ENCODE results near the gene RBM33. TPM values are rescaled to one million over a fixed set of nuclear protein-coding genes. Genes with fewer than 3 reads are reported as not detected.

Gene RBM33
- total and polyA plus RNA-seq, 2 of the 4 experiments (the other 2 are of a cell fraction) = 7.3 to 10.8 TPM

DNA sequence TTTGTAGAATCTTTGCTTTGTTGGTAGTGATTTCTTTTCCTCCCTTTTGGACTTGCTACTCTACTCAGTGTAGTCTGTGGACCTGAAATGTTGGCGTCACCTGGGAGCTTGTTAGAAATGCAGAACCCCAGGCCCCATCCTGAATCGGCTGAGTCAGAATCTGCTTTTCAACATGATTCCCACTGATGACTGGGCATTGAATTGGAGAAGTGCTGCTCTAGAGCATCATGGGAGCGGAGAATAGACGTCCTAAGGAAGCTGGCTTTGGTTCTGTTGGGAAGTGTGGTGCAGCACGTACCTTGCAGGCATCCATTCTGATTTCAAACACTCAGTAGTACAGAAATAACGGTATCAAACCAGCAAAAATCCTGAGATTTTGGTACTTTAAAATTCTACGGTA, 54.7 kb downstream of the RBM33 start:
- Histone ChIP-seq H3K4me2 (ENCODE audit: low read depth, low read length) (no peak overlapping the region), H3K4ac (ENCODE audit: low read depth, low read length) (no peak overlapping the region), H3K18ac (ENCODE audit: low read depth, low read length) (no peak overlapping the region), H3K14ac (replicated peaks; ENCODE audit: low read depth, low read length) (no peak overlapping the region), H4K8ac (ENCODE audit: low read depth in 2 of 2, low read length in 2 of 2) (no peak overlapping the region), H2BK15ac (ENCODE audit: low read depth, low read length) (no peak overlapping the region), H3K79me1 (ENCODE audit: low read depth in 1 of 2, low read length in 2 of 2) (peaks cover 29 to 44% of the 10 kb centered on the region in 2 experiments), H3K9ac (ENCODE audit: low read depth, low read length) (no peak overlapping the region), H2BK20ac (ENCODE audit: low read depth, low read length) (no peak overlapping the region), H3K23ac (ENCODE audit: low read depth, low read length) (no peak overlapping the region), H4K5ac (ENCODE audit: low read depth, low read length) (no peak overlapping the region), H4K20me1 (ENCODE audit: insufficient read depth, low read length) (peaks cover 32% of the 10 kb centered on the region), H2AK9ac (replicated peaks; ENCODE audit: low read depth, low read length, poor library complexity) (no peak overlapping the region), H4K91ac (ENCODE audit: insufficient read depth, low read depth, low read length) (no peak overlapping the region), H2BK120ac (ENCODE audit: low read depth, low read length) (no peak overlapping the region), H3K4me1 (ENCODE audit: control insufficient read depth, insufficient read depth, low read length) (peaks cover 4% of the 10 kb centered on the region), H2BK5ac (ENCODE audit: low read depth, low read length, poor library complexity, severe bottlenecking) (no peak overlapping the region), H3K9me1 (ENCODE audit: insufficient read depth, low read length) (peaks cover 10% of the 10 kb centered on the region), H3K9me3 (ENCODE audit: control insufficient read depth, insufficient read depth, low read length) (no peaks in the 10 kb centered on the region), H3K27me3 (ENCODE audit: control insufficient read depth, insufficient read depth, low read length) (no peaks in the 10 kb centered on the region), H3K56ac (ENCODE audit: extremely low read depth, insufficient read depth, low read length) (no peak overlapping the region), H3K27ac (ENCODE audit: insufficient read depth, low read length) (no peak overlapping the region), H3K4me3 (ENCODE audit: insufficient read depth, low read depth, low read length) (no peak overlapping the region), H2AFZ (replicated peaks; ENCODE audit: low read length, poor library complexity) (no peak overlapping the region), H3K36me3 (ENCODE audit: control insufficient read depth, insufficient read depth, low read length) (peaks cover 17% of the 10 kb centered on the region), H2AK5ac (ENCODE audit: low read depth, low read length) (no peak overlapping the region)
- ATAC-seq (ENCODE audit: low read depth) = no peak
- TF ChIP-seq RFX5 (IDR thresholded peaks at IDR 0.05; ENCODE audit: low read depth, low read length) (no peak), POLR2A (IDR thresholded peaks at IDR 0.05; ENCODE audit: low read depth, low read length) (no peak), FOS (IDR thresholded peaks at IDR 0.05; ENCODE audit: low read depth, low read length) (no peak), BHLHE40 (IDR thresholded peaks at IDR 0.05; ENCODE audit: low read depth, low read length) (no peak), NFE2L2 (IDR thresholded peaks at IDR 0.05; ENCODE audit: low read depth, low read length) (no peak), MAZ (IDR thresholded peaks at IDR 0.05; ENCODE audit: borderline replicate concordance, low read depth, low read length) (no peak), RCOR1 (IDR thresholded peaks at IDR 0.05; ENCODE audit: insufficient replicate concordance, low read length) (no peak), SMC3 (IDR thresholded peaks at IDR 0.05; ENCODE audit: low read depth, low read length) (no peak), MXI1 (IDR thresholded peaks at IDR 0.05; ENCODE audit: borderline replicate concordance, low read depth, low read length) (no peak), RAD21 (IDR thresholded peaks at IDR 0.05; ENCODE audit: low read length) (no peak), MAFK (IDR thresholded peaks at IDR 0.05; ENCODE audit: low read depth, low read length) (no peak), CHD1 (IDR thresholded peaks at IDR 0.05; ENCODE audit: low read depth, low read length) (no peak), CEBPB (IDR thresholded peaks at IDR 0.05; ENCODE audit: low read depth, low read length) (no peak)
- TF ChIP-seq, protein P1, sequence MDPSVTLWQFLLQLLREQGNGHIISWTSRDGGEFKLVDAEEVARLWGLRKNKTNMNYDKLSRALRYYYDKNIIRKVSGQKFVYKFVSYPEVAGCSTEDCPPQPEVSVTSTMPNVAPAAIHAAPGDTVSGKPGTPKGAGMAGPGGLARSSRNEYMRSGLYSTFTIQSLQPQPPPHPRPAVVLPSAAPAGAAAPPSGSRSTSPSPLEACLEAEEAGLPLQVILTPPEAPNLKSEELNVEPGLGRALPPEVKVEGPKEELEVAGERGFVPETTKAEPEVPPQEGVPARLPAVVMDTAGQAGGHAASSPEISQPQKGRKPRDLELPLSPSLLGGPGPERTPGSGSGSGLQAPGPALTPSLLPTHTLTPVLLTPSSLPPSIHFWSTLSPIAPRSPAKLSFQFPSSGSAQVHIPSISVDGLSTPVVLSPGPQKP (IDR thresholded peaks at IDR 0.05; ENCODE audit: borderline replicate concordance, low read depth, low read length) = no peak
- TF ChIP-seq, protein P2, sequence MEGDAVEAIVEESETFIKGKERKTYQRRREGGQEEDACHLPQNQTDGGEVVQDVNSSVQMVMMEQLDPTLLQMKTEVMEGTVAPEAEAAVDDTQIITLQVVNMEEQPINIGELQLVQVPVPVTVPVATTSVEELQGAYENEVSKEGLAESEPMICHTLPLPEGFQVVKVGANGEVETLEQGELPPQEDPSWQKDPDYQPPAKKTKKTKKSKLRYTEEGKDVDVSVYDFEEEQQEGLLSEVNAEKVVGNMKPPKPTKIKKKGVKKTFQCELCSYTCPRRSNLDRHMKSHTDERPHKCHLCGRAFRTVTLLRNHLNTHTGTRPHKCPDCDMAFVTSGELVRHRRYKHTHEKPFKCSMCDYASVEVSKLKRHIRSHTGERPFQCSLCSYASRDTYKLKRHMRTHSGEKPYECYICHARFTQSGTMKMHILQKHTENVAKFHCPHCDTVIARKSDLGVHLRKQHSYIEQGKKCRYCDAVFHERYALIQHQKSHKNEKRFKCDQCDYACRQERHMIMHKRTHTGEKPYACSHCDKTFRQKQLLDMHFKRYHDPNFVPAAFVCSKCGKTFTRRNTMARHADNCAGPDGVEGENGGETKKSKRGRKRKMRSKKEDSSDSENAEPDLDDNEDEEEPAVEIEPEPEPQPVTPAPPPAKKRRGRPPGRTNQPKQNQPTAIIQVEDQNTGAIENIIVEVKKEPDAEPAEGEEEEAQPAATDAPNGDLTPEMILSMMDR (conservative IDR thresholded peaks at IDR 0.05; ENCODE audit: low read depth, low read length) = no peak
- TF ChIP-seq, protein P3, sequence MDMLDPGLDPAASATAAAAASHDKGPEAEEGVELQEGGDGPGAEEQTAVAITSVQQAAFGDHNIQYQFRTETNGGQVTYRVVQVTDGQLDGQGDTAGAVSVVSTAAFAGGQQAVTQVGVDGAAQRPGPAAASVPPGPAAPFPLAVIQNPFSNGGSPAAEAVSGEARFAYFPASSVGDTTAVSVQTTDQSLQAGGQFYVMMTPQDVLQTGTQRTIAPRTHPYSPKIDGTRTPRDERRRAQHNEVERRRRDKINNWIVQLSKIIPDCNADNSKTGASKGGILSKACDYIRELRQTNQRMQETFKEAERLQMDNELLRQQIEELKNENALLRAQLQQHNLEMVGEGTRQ (IDR thresholded peaks at IDR 0.05; ENCODE audit: low read depth, low read length) = no peak
- in situ Hi-C loops (cut with MboI; ENCODE audit: low sequenced_read_pairs) (no loop called here), intact Hi-C loops (cut with micrococcal nuclease) (no loop called here), dilution Hi-C loops (cut with HindIII; ENCODE audit: low sequenced_read_pairs, unreplicated experiment) (no loop called here)
- DNase-seq = no peak
- ChIA-PET POLR2A (ENCODE audit: unreplicated experiment) (no interaction called here), CTCF (no interaction called here)
- no TSS peak for BruUV-seq (replicated peaks)
- 88% methylated on average over 2 of the region's 7 CpGs; no CpG with 5 or more reads in 1 of the 2 experiments for WGBS, 2 experiments (ENCODE audit: extremely low coverage in 2 of 2, insufficient read length in 1 of 2)
